Osteocyte (in vitro differentiated cells): ENCODE measurements around the gene CRB2. TPM values are rescaled to one million over a fixed set of nuclear protein-coding genes. Genes with fewer than 3 reads are reported as not detected.

Experiments
- DNase-seq: peaks from one replicate; pipeline ENCODE4 v3.0.0; 2021; ENCODE audit warnings: mixed read lengths; ENCODE audit not compliant: unreplicated experiment; ENCODE audit errors: extremely low spot score
- H3K27ac Mint-ChIP-seq: one replicate; pipeline ENCODE4 v1.8.0; 2021; ENCODE audit warnings: mild to moderate bottlenecking, mixed read lengths; ENCODE audit not compliant: unreplicated experiment
- H3K27me3 Mint-ChIP-seq: one replicate; pipeline ENCODE4 v1.8.0; 2021; ENCODE audit warnings: mixed read lengths; ENCODE audit not compliant: unreplicated experiment
- H3K36me3 Mint-ChIP-seq: one replicate; pipeline ENCODE4 v1.8.0; 2021; ENCODE audit warnings: mixed read lengths; ENCODE audit not compliant: unreplicated experiment
- H3K4me1 Mint-ChIP-seq: one replicate; pipeline ENCODE4 v1.8.0; 2021; ENCODE audit warnings: mixed read lengths; ENCODE audit not compliant: unreplicated experiment
- H3K4me3 Mint-ChIP-seq: one replicate; pipeline ENCODE4 v1.8.0; 2021; ENCODE audit warnings: mild to moderate bottlenecking, moderate library complexity, mixed read lengths; ENCODE audit not compliant: unreplicated experiment
- H3K9me3 Mint-ChIP-seq: one replicate; pipeline ENCODE4 v1.8.0; 2021; ENCODE audit warnings: mixed read lengths; ENCODE audit not compliant: unreplicated experiment
- CTCF ChIP-seq: fragments of 200-600 bp; sonication (generic); IDR thresholded peaks from 2 replicates; pipeline ENCODE4 v1.5.0; 2021; ENCODE audit warnings: antibody characterized with exemption, mild to moderate bottlenecking, moderate library complexity
- total RNA-seq: library from RNA; stranded (reverse); gene quantifications from 2 replicates; pipeline ENCODE4 v1.2.1, GENCODE V29; 2021

The CRB2 gene
- total RNA-seq, 1 donor from 2014 or later = not detected

DNA sequence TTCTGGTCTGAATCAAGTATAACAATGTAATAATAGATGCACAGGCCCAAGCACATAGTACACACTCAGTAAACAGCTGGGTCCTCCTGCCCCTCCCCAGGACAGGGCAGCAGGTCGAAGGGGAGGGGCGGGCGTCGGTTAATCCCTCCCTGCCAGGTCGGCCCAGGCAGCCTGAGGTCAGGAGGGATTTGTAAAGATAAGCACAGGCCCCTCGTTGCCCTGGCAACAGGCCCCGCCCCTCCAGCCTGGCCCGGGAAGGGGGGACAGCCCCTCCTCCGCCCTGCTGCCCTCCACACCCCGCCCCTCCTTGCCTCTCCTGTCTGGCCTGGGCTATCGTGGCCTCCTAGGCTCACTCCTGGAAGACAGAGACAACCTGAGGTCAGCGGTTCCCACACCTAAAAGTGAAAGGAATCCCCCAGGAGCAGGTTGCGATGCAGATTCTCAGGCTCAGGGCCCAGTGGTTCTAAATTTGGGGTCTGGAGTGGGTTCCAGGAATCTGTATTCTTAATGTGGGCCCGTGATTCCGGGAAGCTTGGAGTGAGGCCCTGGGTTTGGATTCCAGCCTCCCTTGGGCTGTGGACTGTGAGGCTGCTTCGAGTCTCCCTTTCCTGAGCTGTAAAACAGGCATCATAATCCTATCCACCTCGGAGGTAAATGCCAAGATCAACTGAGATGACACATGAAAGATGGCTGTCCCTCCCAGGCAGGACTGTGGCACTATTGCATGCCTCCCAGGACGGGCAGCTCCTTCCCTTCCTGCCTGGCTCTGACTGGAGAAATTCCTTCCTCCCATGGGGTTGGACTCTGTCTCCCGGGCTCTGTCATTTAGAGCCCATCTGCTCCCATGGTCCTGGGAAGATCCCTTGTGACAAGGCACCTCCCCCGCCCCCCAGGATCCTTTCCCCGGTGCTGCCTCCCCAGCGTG is 4.4 kb downstream of the CRB2 start:
- no peak for TF ChIP-seq CTCF
- no peaks in the 10 kb centered on the region for H3K9me3 Mint-ChIP-seq
- H3K27ac Mint-ChIP-seq = no peak overlapping the region
- DNase-seq = no peak
- H3K4me3 Mint-ChIP-seq = no peak overlapping the region
- H3K27me3 Mint-ChIP-seq = no peaks in the 10 kb centered on the region
- peaks cover 13% of the 10 kb centered on the region for H3K4me1 Mint-ChIP-seq
- H3K36me3 Mint-ChIP-seq = no peaks in the 10 kb centered on the region

GRCh38 chr9:123361086-123361730 is 5.2 kb downstream of the CRB2 start:
- Mint-ChIP-seq H3K36me3 (no peaks in the 10 kb centered on the region), H3K27me3 (no peaks in the 10 kb centered on the region), H3K27ac (no peak overlapping the region), H3K4me3 (no peak overlapping the region), H3K9me3 (no peaks in the 10 kb centered on the region), H3K4me1 (peaks cover 14% of the 10 kb centered on the region)
- no peak for TF ChIP-seq CTCF
- no peak for DNase-seq

DNA sequence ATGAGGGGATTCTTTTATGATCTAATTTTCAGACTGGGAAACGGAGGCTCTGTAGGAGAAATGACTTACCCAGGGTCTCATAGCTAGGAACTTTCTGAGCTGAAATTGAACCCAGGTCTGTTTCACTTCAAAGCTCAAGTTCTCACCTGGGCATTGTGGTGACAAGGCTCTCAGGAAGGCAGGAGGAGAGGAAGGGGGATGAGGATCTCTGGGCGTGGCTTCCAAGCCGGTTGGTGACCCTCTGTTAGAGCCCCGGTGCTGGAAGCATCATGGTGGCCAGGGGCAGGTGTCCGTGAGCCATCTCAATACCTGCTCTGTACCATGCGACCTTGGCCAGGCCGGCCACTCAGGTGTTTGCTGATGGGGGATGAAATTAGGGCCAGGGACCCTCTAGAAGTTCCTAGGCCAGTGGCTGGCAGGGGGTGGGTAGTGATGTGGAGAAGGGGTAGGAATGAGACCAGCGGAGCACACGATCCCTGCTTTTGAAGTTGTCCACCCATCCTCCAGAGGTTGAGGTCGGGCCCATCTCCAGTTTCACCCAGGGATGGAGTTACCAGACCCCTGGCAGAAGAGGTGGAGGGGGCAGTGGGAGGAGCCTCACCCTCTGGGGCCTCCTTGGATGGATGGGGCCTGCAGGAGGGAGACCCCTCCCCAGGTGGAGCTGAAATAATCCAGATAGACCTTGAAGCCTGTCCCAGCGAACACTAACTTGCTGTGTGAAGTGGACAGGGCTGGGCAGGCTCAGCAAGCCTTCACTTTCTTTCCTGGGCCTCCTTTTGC is 5.9 kb downstream of the CRB2 start:
- Mint-ChIP-seq H3K4me3 (no peak overlapping the region), H3K36me3 (no peaks in the 10 kb centered on the region), H3K27me3 (no peaks in the 10 kb centered on the region), H3K27ac (no peak overlapping the region), H3K9me3 (no peaks in the 10 kb centered on the region), H3K4me1 (peaks cover 9% of the 10 kb centered on the region)
- no peak for DNase-seq
- no peak for TF ChIP-seq CTCF

GRCh38 chr9:123362856-123363255 is 6.9 kb downstream of the CRB2 start:
- Mint-ChIP-seq H3K4me3 (no peak overlapping the region), H3K27me3 (no peaks in the 10 kb centered on the region), H3K9me3 (no peaks in the 10 kb centered on the region), H3K27ac (no peak overlapping the region), H3K36me3 (no peaks in the 10 kb centered on the region), H3K4me1 (peaks cover 10% of the 10 kb centered on the region)
- no peak for DNase-seq
- TF ChIP-seq CTCF = no peak
